ENCODE data around the gene TMEM192.
"Not testable (repeated sequence)": the region's sequence is repeated elsewhere in the genome, so short reads cannot be mapped to it uniquely, and the experiment has no call there.

GRCh38 chr4:165125869-165126499 lies 13.3 kb upstream of the TMEM192 start:
- TF ChIP-seq, protein P1, sequence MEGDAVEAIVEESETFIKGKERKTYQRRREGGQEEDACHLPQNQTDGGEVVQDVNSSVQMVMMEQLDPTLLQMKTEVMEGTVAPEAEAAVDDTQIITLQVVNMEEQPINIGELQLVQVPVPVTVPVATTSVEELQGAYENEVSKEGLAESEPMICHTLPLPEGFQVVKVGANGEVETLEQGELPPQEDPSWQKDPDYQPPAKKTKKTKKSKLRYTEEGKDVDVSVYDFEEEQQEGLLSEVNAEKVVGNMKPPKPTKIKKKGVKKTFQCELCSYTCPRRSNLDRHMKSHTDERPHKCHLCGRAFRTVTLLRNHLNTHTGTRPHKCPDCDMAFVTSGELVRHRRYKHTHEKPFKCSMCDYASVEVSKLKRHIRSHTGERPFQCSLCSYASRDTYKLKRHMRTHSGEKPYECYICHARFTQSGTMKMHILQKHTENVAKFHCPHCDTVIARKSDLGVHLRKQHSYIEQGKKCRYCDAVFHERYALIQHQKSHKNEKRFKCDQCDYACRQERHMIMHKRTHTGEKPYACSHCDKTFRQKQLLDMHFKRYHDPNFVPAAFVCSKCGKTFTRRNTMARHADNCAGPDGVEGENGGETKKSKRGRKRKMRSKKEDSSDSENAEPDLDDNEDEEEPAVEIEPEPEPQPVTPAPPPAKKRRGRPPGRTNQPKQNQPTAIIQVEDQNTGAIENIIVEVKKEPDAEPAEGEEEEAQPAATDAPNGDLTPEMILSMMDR (optimal IDR thresholded peaks at IDR 0.05 in 1 of 3, IDR thresholded peaks at IDR 0.05 in 1 of 3, conservative IDR thresholded peaks at IDR 0.05 in 1 of 3; ENCODE audit: extremely low read depth in 1 of 3, insufficient read depth in 2 of 3, low read length in 3 of 3), result not testable (repeated sequence)
- not testable (repeated sequence) for TF ChIP-seq EZH2 (IDR thresholded peaks at IDR 0.05; ENCODE audit: low read length)

Data from keratinocyte (primary cell).